ENCODE results near the gene TTC27. TPM values are rescaled to one million over a fixed set of nuclear protein-coding genes. Genes with fewer than 3 reads are reported as not detected.

The TTC27 gene
- total RNA-seq, result 1 to 10 TPM; 6.8 to 9.5 (median 7.3) TPM
- long read RNA-seq, partial matches to known transcripts, result 0 of 1 reads
- long read RNA-seq, other reads (novel, unspliced or antisense), result 0 of 1 reads

DNA sequence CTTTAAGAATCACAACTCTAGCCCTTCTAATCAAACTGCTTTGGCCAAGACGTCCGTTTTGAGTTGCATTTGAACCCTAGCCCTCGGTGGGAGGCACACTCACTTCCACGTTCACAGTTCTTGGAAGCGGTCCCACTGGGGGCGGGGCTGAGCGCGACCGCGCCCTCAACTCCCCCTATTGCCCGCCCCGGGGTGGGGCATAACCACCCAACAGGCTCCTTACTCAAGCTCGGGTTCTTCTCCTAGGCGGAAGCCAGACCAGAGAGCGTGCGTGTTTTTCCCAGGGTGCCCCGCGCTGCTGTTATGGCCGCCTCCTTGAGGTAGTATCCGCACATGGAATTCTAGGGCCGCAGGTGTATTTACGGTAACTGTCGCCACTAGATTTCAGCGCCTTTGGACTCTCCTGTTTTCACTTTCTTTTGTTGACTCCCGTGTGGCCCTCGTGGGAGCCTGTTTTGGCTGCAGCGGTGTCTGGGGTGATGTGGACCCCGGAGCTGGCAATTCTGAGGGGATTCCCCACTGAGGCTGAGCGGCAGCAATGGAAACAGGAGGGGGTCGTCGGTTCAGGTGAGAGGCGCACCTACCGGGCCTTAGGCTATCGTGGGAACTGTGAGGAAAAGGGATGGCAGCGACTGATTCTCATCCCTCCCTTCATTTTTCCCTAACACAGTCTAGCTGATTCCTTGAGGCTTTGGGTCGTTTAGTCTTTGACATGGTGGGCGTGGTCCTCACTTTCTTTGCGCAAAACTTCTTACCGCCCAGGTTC, at the start of gene TTC27:
TTC27 (plus strand) TSS at position 237 of the 766 bp plus-strand sequence; CDS start at position 480, 243 bp downstream.
- intact Hi-C loops (cut with DNase I), result no loop called here
- Histone ChIP-seq H3K36me3 (peaks cover 0 to 15% (median 0%) of the 10 kb centered on the region in 4 donors), H3K4me3 (peak within 1 kb of the TSS; percentile 74 to 89 (median 81)), H3K9me3 (no peaks in the 10 kb centered on the region), H3K27me3 (no peaks in the 10 kb centered on the region), H3K4me1 (peaks cover 0 to 6% (median 2%) of the 10 kb centered on the region in 4 donors), H3K27ac (peak within 1 kb of the TSS in 1 of 3 donors; percentile 47)
- TF ChIP-seq CTCF (IDR thresholded peaks at IDR 0.05) (no peak), POLR2A (IDR thresholded peaks at IDR 0.05) (peak; percentile 36)
- peak; percentile 95 to 99 (median 98) for DNase-seq
- peak; percentile 99 to 100 (median 100) for ATAC-seq
- WGBS (ENCODE audit: insufficient coverage, low coverage, low lambda C conversion rate, missing lambda C conversion rate), result under 1% methylated on average over 29 of the region's 39 CpGs

- no peak for DNase-seq
Measured at GRCh38 chr2:32591669-32592463, 36.0 kb upstream of the TTC27 start.

DNA sequence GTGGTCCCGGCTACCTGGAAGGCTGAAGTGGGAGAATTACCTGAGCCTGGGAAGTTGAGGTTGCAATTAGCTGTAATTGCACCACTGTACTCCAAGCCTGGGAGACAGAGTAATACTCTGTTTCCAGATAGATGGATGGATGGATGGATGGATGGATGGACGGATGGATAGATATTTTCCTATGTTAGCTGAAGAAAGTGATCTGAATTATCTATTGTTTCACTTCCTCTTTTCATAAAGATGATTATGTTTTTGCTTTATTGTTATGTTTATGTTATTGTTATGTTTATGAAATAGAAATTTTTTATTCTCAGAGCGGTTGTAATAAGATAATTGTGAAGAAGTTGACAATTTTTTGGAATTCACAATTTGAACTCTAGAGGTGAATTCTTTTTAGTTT, 33.3 kb upstream of the TTC27 start:
- TF ChIP-seq CTCF (IDR thresholded peaks at IDR 0.05), result no peak
- no peak for TF ChIP-seq POLR2A (IDR thresholded peaks at IDR 0.05)
- H3K27me3 ChIP-seq, result no peaks in the 10 kb centered on the region
- intact Hi-C loops (cut with DNase I), result no loop called here
- no peak overlapping the region for H3K27ac ChIP-seq
- H3K36me3 ChIP-seq, result peaks cover 0 to 15% (median under 1%) of the 10 kb centered on the region in 4 donors
- no peaks in the 10 kb centered on the region for H3K9me3 ChIP-seq
- DNase-seq (no peak), ATAC-seq (no peak)
- H3K4me1 ChIP-seq, result no peaks in the 10 kb centered on the region
- WGBS (ENCODE audit: insufficient coverage, low coverage, low lambda C conversion rate, missing lambda C conversion rate), result 74% methylated on average over 2 of the region's 3 CpGs
- H3K4me3 ChIP-seq, result no peak overlapping the region

More at GRCh38 chr2:32591669-32592463, 36.0 kb upstream of the TTC27 start:
- ATAC-seq, result peak; percentile 24 to 47 (median 37)
- no peaks in the 10 kb centered on the region for H3K9me3 ChIP-seq
- no peaks in the 10 kb centered on the region for H3K4me1 ChIP-seq
- TF ChIP-seq POLR2A (IDR thresholded peaks at IDR 0.05), result no peak
- no peak for TF ChIP-seq CTCF (IDR thresholded peaks at IDR 0.05)
- intact Hi-C loops (cut with DNase I), result no loop called here
- H3K36me3 ChIP-seq, result no peaks in the 10 kb centered on the region
- 55% methylated on average over 3 of the region's 3 CpGs for WGBS (ENCODE audit: insufficient coverage, low coverage, low lambda C conversion rate, missing lambda C conversion rate)
- H3K27ac ChIP-seq, result no peak overlapping the region
- no peak overlapping the region for H3K4me3 ChIP-seq
- no peaks in the 10 kb centered on the region for H3K27me3 ChIP-seq

DNA sequence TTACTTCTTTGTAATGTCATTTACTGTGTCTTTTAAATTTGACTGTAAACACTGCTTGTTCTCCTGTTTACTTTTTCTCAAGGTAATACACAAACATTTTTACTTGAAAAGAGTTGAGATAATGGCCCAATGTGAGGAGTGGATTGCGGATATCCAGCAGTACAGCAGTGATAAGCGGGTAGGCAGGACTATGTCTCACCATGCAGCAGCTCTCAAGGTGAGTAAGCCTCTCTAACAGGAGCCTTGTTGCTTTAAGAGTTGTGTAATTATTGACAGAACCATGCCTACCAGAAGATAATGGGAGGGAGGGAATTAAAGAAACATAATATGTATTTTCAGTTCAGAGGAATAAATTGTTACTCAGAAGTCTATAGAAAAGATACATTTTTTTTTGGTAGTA, 16.5 kb upstream of the TTC27 start:
- Histone ChIP-seq H3K4me1 (no peaks in the 10 kb centered on the region), H3K36me3 (peaks cover 0 to 43% (median 16%) of the 10 kb centered on the region in 4 donors), H3K9me3 (no peaks in the 10 kb centered on the region), H3K4me3 (no peak overlapping the region), H3K27me3 (no peaks in the 10 kb centered on the region), H3K27ac (no peak overlapping the region)
- no peak for DNase-seq
- ATAC-seq, result peak in 3 of 4 donors; percentile 45 to 70 (median 58)
- TF ChIP-seq CTCF (IDR thresholded peaks at IDR 0.05), result no peak
- no peak for TF ChIP-seq POLR2A (IDR thresholded peaks at IDR 0.05)
- WGBS (ENCODE audit: insufficient coverage, low coverage, low lambda C conversion rate, missing lambda C conversion rate), result 93% methylated on average over 2 of the region's 2 CpGs
- intact Hi-C loops (cut with DNase I), result no loop called here

All from right lobe of liver (tissue), 6 donors.